Measurements from ENCODE around the gene SLC7A8. TPM values are rescaled to one million over a fixed set of nuclear protein-coding genes. Genes with fewer than 3 reads are reported as not detected.
A peak's percentile ranks its signal among the peaks of the same experiment; 100 is the strongest.
"Not testable (repeated sequence)": the region's sequence is repeated elsewhere in the genome, so short reads cannot be mapped to it uniquely, and the experiment has no call there.

Gene SLC7A8
- total and polyA plus RNA-seq, 4 experiments from 2014 or later: 0.56 to 4.1 (median 1.5) TPM

GRCh38 chr14:23109769-23110168 is 73.7 kb downstream of the SLC7A8 start:
- POLR2A ChIA-PET (ENCODE audit: partially characterized antibody): no interaction called here
- H3K36me3 ChIP-seq (ENCODE audit: insufficient read depth, low read length): no peaks in the 10 kb centered on the region
- no peak overlapping the region for H3K4me3 ChIP-seq (ENCODE audit: low read length in 2 of 2)
- H3K4me1 ChIP-seq (ENCODE audit: insufficient read depth, low read length): peaks cover 3% of the 10 kb centered on the region
- H3K4me1 Mint-ChIP-seq: peaks cover 0 to 6% (median under 1%) of the 10 kb centered on the region in 4 donors
- H3K9me3 ChIP-seq (ENCODE audit: control insufficient read depth in 1 of 2, low read length in 2 of 2): no peaks in the 10 kb centered on the region
- no peaks in the 10 kb centered on the region for H3K27me3 ChIP-seq (ENCODE audit: insufficient read depth, low read length)
- intact Hi-C loops (cut with micrococcal nuclease): no loop called here
- H3K27ac Mint-ChIP-seq: no peak overlapping the region
- no peak overlapping the region for H3K4me3 Mint-ChIP-seq
- H3K36me3 Mint-ChIP-seq: no peaks in the 10 kb centered on the region
- no peaks in the 10 kb centered on the region for H3K9me3 Mint-ChIP-seq
- CTCF ChIA-PET (ENCODE audit: partially characterized antibody): interaction anchor here (0.7 to 2.0 kb wide), 5 partner anchors 10 to 54 kb away, joined by 3 to 6 read pairs (median 4); no protein-coding TSS in a partner anchor
- no peak for DNase-seq
- no peak overlapping the region for H3K27ac ChIP-seq (ENCODE audit: low read depth, low read length)
- H3K27me3 Mint-ChIP-seq: no peaks in the 10 kb centered on the region

GRCh38 chr14:23108169-23108568 is 75.3 kb downstream of the SLC7A8 start:
- POLR2A ChIA-PET (ENCODE audit: partially characterized antibody): not testable (repeated sequence)

GRCh38 chr14:23107620-23108019 is 75.8 kb downstream of the SLC7A8 start:
- H3K4me1 ChIP-seq (ENCODE audit: insufficient read depth, low read length); H3K27ac ChIP-seq (ENCODE audit: low read depth, low read length); H3K9me3 Mint-ChIP-seq; H3K4me1 Mint-ChIP-seq; H3K27ac Mint-ChIP-seq; H3K27me3 Mint-ChIP-seq; CTCF ChIA-PET (ENCODE audit: partially characterized antibody); POLR2A ChIA-PET (ENCODE audit: partially characterized antibody); H3K36me3 Mint-ChIP-seq; H3K36me3 ChIP-seq (ENCODE audit: insufficient read depth, low read length); H3K27me3 ChIP-seq (ENCODE audit: insufficient read depth, low read length); DNase-seq; H3K9me3 ChIP-seq (ENCODE audit: control insufficient read depth in 1 of 2, low read length in 2 of 2); intact Hi-C loops (cut with micrococcal nuclease); H3K4me3 Mint-ChIP-seq; H3K4me3 ChIP-seq (ENCODE audit: low read length in 2 of 2): not testable (repeated sequence)

More at GRCh38 chr14:23108169-23108568, 75.3 kb downstream of the SLC7A8 start:
- H3K4me1 Mint-ChIP-seq; H3K9me3 Mint-ChIP-seq; H3K36me3 ChIP-seq (ENCODE audit: insufficient read depth, low read length); H3K4me1 ChIP-seq (ENCODE audit: insufficient read depth, low read length); H3K36me3 Mint-ChIP-seq; intact Hi-C loops (cut with micrococcal nuclease); DNase-seq; H3K27ac Mint-ChIP-seq; H3K27me3 Mint-ChIP-seq; H3K27ac ChIP-seq (ENCODE audit: low read depth, low read length); H3K27me3 ChIP-seq (ENCODE audit: insufficient read depth, low read length); H3K9me3 ChIP-seq (ENCODE audit: control insufficient read depth in 1 of 2, low read length in 2 of 2); H3K4me3 ChIP-seq (ENCODE audit: low read length in 2 of 2); H3K4me3 Mint-ChIP-seq: not testable (repeated sequence)
- CTCF ChIA-PET (ENCODE audit: partially characterized antibody): interaction anchor here (0.6 to 2.0 kb wide), 3 partner anchors 11 to 39 kb away, joined by 3 to 6 read pairs (median 6); no protein-coding TSS in a partner anchor

GRCh38 chr14:23106747-23107045 is 76.8 kb downstream of the SLC7A8 start:
- H3K9me3 Mint-ChIP-seq: no peaks in the 10 kb centered on the region
- no peak for DNase-seq
- Histone ChIP-seq H3K36me3 (ENCODE audit: insufficient read depth, low read length) (no peaks in the 10 kb centered on the region), H3K27me3 (ENCODE audit: insufficient read depth, low read length) (no peaks in the 10 kb centered on the region), H3K4me1 (ENCODE audit: insufficient read depth, low read length) (no peaks in the 10 kb centered on the region), H3K9me3 (ENCODE audit: control insufficient read depth in 1 of 2, low read length in 2 of 2) (no peaks in the 10 kb centered on the region), H3K4me3 (ENCODE audit: low read length in 2 of 2) (no peak overlapping the region), H3K27ac (ENCODE audit: low read depth, low read length) (no peak overlapping the region)
- H3K4me1 Mint-ChIP-seq: no peaks in the 10 kb centered on the region
- no peaks in the 10 kb centered on the region for H3K27me3 Mint-ChIP-seq
- no peak overlapping the region for H3K27ac Mint-ChIP-seq
- POLR2A ChIA-PET (ENCODE audit: partially characterized antibody): no interaction called here
- H3K4me3 Mint-ChIP-seq: no peak overlapping the region
- intact Hi-C loops (cut with micrococcal nuclease): no loop called here
- no peaks in the 10 kb centered on the region for H3K36me3 Mint-ChIP-seq
- CTCF ChIA-PET (ENCODE audit: partially characterized antibody): no interaction called here

GRCh38 chr14:23105348-23105824 is 78.1 kb downstream of the SLC7A8 start:
- H3K36me3 Mint-ChIP-seq: peaks cover 0 to 3% of the 10 kb centered on the region in 2 donors
- Histone ChIP-seq H3K9me3 (ENCODE audit: control insufficient read depth in 1 of 2, low read length in 2 of 2) (no peaks in the 10 kb centered on the region), H3K27ac (ENCODE audit: low read depth, low read length) (no peak overlapping the region), H3K27me3 (ENCODE audit: insufficient read depth, low read length) (no peaks in the 10 kb centered on the region), H3K36me3 (ENCODE audit: insufficient read depth, low read length) (no peaks in the 10 kb centered on the region), H3K4me3 (ENCODE audit: low read length in 2 of 2) (no peak overlapping the region), H3K4me1 (ENCODE audit: insufficient read depth, low read length) (no peaks in the 10 kb centered on the region)
- no peaks in the 10 kb centered on the region for H3K9me3 Mint-ChIP-seq
- CTCF ChIA-PET (ENCODE audit: partially characterized antibody): no interaction called here
- intact Hi-C loops (cut with micrococcal nuclease): no loop called here
- H3K4me1 Mint-ChIP-seq: peaks cover 0 to under 1% (median 0%) of the 10 kb centered on the region in 4 donors
- H3K4me3 Mint-ChIP-seq: no peak overlapping the region
- H3K27ac Mint-ChIP-seq: peak overlapping the region in 1 of 7 donors; percentile 4
- POLR2A ChIA-PET (ENCODE audit: partially characterized antibody): no interaction called here
- DNase-seq: no peak
- H3K27me3 Mint-ChIP-seq: no peaks in the 10 kb centered on the region

- H3K4me3 ChIP-seq (ENCODE audit: low read length in 2 of 2): no peak within 1 kb of the TSS
- H3K4me1 Mint-ChIP-seq: peaks cover 0 to 5% (median under 1%) of the 10 kb centered on the region in 4 donors
- POLR2A ChIA-PET (ENCODE audit: partially characterized antibody): no interaction called here
- DNase-seq: no peak
- intact Hi-C loops (cut with micrococcal nuclease): no loop called here
- H3K27me3 Mint-ChIP-seq: no peaks in the 10 kb centered on the region
- no peak within 1 kb of the TSS for H3K27ac ChIP-seq (ENCODE audit: low read depth, low read length)
- H3K36me3 ChIP-seq (ENCODE audit: insufficient read depth, low read length): no peaks in the 10 kb centered on the region
- H3K4me3 Mint-ChIP-seq: no peak within 1 kb of the TSS
- H3K9me3 Mint-ChIP-seq: no peaks in the 10 kb centered on the region
- no peaks in the 10 kb centered on the region for H3K9me3 ChIP-seq (ENCODE audit: control insufficient read depth in 1 of 2, low read length in 2 of 2)
- CTCF ChIA-PET (ENCODE audit: partially characterized antibody): no interaction called here
- peak within 1 kb of the TSS in 2 of 7 donors; percentile 4 to 24 for H3K27ac Mint-ChIP-seq
- peaks cover 0 to 4% of the 10 kb centered on the region in 2 donors for H3K36me3 Mint-ChIP-seq
- H3K27me3 ChIP-seq (ENCODE audit: insufficient read depth, low read length): no peaks in the 10 kb centered on the region
- no peaks in the 10 kb centered on the region for H3K4me1 ChIP-seq (ENCODE audit: insufficient read depth, low read length)
Measured at GRCh38 chr14:23104591-23105347, 78.7 kb downstream of the SLC7A8 start, which contains the start of gene CIROP. Gene CIROP (minus strand): TSS chr14:23104989. CDS start chr14:23104920, 69 bp downstream.

GRCh38 chr14:23104070-23104590 is 79.3 kb downstream of the SLC7A8 start:
- no peaks in the 10 kb centered on the region for H3K36me3 ChIP-seq (ENCODE audit: insufficient read depth, low read length)
- Mint-ChIP-seq H3K27ac (no peak overlapping the region), H3K9me3 (no peaks in the 10 kb centered on the region), H3K4me3 (no peak overlapping the region), H3K27me3 (no peaks in the 10 kb centered on the region), H3K36me3 (peaks cover 5 to 8% of the 10 kb centered on the region in 2 donors), H3K4me1 (peaks cover 0 to 5% (median 2%) of the 10 kb centered on the region in 4 donors)
- no peak overlapping the region for H3K27ac ChIP-seq (ENCODE audit: low read depth, low read length)
- H3K9me3 ChIP-seq (ENCODE audit: control insufficient read depth in 1 of 2, low read length in 2 of 2): no peaks in the 10 kb centered on the region
- intact Hi-C loops (cut with micrococcal nuclease): no loop called here
- H3K27me3 ChIP-seq (ENCODE audit: insufficient read depth, low read length): no peaks in the 10 kb centered on the region
- ChIA-PET POLR2A (ENCODE audit: partially characterized antibody) (no interaction called here), CTCF (ENCODE audit: partially characterized antibody) (interaction anchor here (1.0 kb wide), 1 partner anchor 17 kb away, joined by 3 read pairs; no protein-coding TSS in a partner anchor)
- H3K4me3 ChIP-seq (ENCODE audit: low read length in 2 of 2): no peak overlapping the region
- H3K4me1 ChIP-seq (ENCODE audit: insufficient read depth, low read length): no peaks in the 10 kb centered on the region
- DNase-seq: no peak

Measured in CD4-positive, alpha-beta memory T cell (primary cell).